BE2C (cell line): Measurements from ENCODE around the gene TTC5.
"Not testable (repeated sequence)": the region's sequence is repeated elsewhere in the genome, so short reads cannot be mapped to it uniquely, and the experiment has no call there.

Experiments used
- DNase-seq: peaks from one replicate; pipeline ENCODE4 v3.0.0-alpha.2; 2020
- H3K27me3 ChIP-seq: fragments of 250-450 bp; sonication (Bioruptor Pico); 2 replicates; pipeline ENCODE4 v1.5.1; 2020; ENCODE audit warnings: mild to moderate bottlenecking
- H3K36me3 ChIP-seq: fragments of 250-450 bp; sonication (Bioruptor Pico); 2 replicates; pipeline ENCODE4 v1.5.1; 2020; ENCODE audit warnings: mild to moderate bottlenecking
- H3K4me1 ChIP-seq: fragments of 250-450 bp; sonication (Bioruptor Pico); 2 replicates; pipeline ENCODE4 v1.5.1; 2020
- H3K4me3 ChIP-seq: 2 replicates; pipeline ENCODE4 v1.5.1; 2011; ENCODE audit warnings: low read depth, low read length
- H3K9me3 ChIP-seq: fragments of 250-450 bp; sonication (Bioruptor Pico); 2 replicates; pipeline ENCODE4 v1.5.1; 2020
- CTCF ChIP-seq: IDR thresholded peaks from 2 replicates; pipeline ENCODE4 v1.5.1; 2012; ENCODE audit warnings: mild to moderate bottlenecking, low read depth, low read length

TTC5 gene

GRCh38 chr14:20278414-20278813 lies 27.3 kb downstream of the TTC5 start:
- H3K4me3 ChIP-seq, result no peak overlapping the region
- TF ChIP-seq CTCF, result no peak
- H3K27me3 ChIP-seq, result no peaks in the 10 kb centered on the region
- no peaks in the 10 kb centered on the region; the same call in 1 of the 2 replicates for H3K36me3 ChIP-seq
- no peaks in the 10 kb centered on the region for H3K9me3 ChIP-seq
- H3K4me1 ChIP-seq, result peaks cover 8% of the 10 kb centered on the region
- peak; percentile 50 for DNase-seq

GRCh38 chr14:20277409-20277808 lies 28.3 kb downstream of the TTC5 start:
- no peaks in the 10 kb centered on the region; the same call in 1 of the 2 replicates for H3K36me3 ChIP-seq
- TF ChIP-seq CTCF, result no peak

GRCh38 chr14:20274062-20274461 lies 31.7 kb downstream of the TTC5 start:
- TF ChIP-seq CTCF, result no peak
- Histone ChIP-seq H3K4me3 (no peak overlapping the region), H3K4me1 (peaks cover 8% of the 10 kb centered on the region), H3K27me3 (no peaks in the 10 kb centered on the region), H3K36me3 (no peaks in the 10 kb centered on the region; the same call in 1 of the 2 replicates), H3K9me3 (no peaks in the 10 kb centered on the region; the same call in 1 of the 2 replicates)
- DNase-seq, result no peak

More at GRCh38 chr14:20277409-20277808, 28.3 kb downstream of the TTC5 start:
- H3K4me3 ChIP-seq, result no peak overlapping the region
- H3K27me3 ChIP-seq, result no peaks in the 10 kb centered on the region
- DNase-seq, result no peak
- no peaks in the 10 kb centered on the region; the same call in 1 of the 2 replicates for H3K9me3 ChIP-seq
- peaks cover 8% of the 10 kb centered on the region for H3K4me1 ChIP-seq

GRCh38 chr14:20264361-20264760 lies 41.4 kb downstream of the TTC5 start:
- H3K27me3 ChIP-seq, DNase-seq: not testable (repeated sequence)

GRCh38 chr14:20262642-20263128 lies 43.1 kb downstream of the TTC5 start:
- peak; percentile 43 for DNase-seq
- Histone ChIP-seq H3K9me3 (no peaks in the 10 kb centered on the region), H3K27me3 (no peaks in the 10 kb centered on the region), H3K4me1 (no peaks in the 10 kb centered on the region), H3K4me3 (no peak overlapping the region), H3K36me3 (no peaks in the 10 kb centered on the region)
- no peak for TF ChIP-seq CTCF

More at GRCh38 chr14:20264361-20264760, 41.4 kb downstream of the TTC5 start:
- not testable (repeated sequence) for H3K9me3 ChIP-seq, H3K4me1 ChIP-seq, H3K4me3 ChIP-seq, H3K36me3 ChIP-seq

GRCh38 chr14:20247646-20248246 lies 58.0 kb downstream of the TTC5 start:
- Histone ChIP-seq H3K27me3 (no peaks in the 10 kb centered on the region), H3K4me3 (no peak overlapping the region), H3K4me1 (no peaks in the 10 kb centered on the region), H3K9me3 (no peaks in the 10 kb centered on the region), H3K36me3 (no peaks in the 10 kb centered on the region)
- TF ChIP-seq CTCF, result peak; percentile 45
- DNase-seq, result no peak
